ENCODE measurements around the gene FOLR3. TPM values are rescaled to one million over a fixed set of nuclear protein-coding genes. Genes with fewer than 3 reads are reported as not detected.
A peak's percentile ranks its signal among the peaks of the same experiment; 100 is the strongest.

The FOLR3 gene
- total and polyA plus RNA-seq, 9 of the 15 experiments (the other 6 are each of a cell fraction or from before 2014, with no cell fraction given), result not detected

GRCh38 chr11:72102946-72103753, 32.4 kb upstream of the FOLR3 start, which contains the start of gene LAMTOR1 (continued):
- TF ChIP-seq ZNF217 (CRISPR knock-in tag; IDR thresholded peaks at IDR 0.05), result no peak
- no peak for TF ChIP-seq SNAPC5 (CRISPR knock-in tag; IDR thresholded peaks at IDR 0.05)
- TF ChIP-seq MXI1 (IDR thresholded peaks at IDR 0.05; ENCODE audit: low read depth, low read length), result 0 out of 2 replicates have a peak, but pooled peaks have one; percentile 17
- TF ChIP-seq ZNF354B (CRISPR knock-in tag; IDR thresholded peaks at IDR 0.05), result no peak
- TF ChIP-seq RAD21 (CRISPR knock-in tag; conservative IDR thresholded peaks at IDR 0.05 in 1 of 2, IDR thresholded peaks at IDR 0.05 in 1 of 2), result peak in 1 of 2 experiments; percentile 32; a peak in 3 of 4 replicates
- TF ChIP-seq EWSR1 (IDR thresholded peaks at IDR 0.05; ENCODE audit: borderline replicate concordance, low read depth, partially characterized antibody), result no peak
- TF ChIP-seq ZNF778 (CRISPR knock-in tag; IDR thresholded peaks at IDR 0.05), result no peak
- TF ChIP-seq SAFB2 (IDR thresholded peaks at IDR 0.05; ENCODE audit: borderline replicate concordance, low read depth, low read length, severe bottlenecking), result no peak
- TF ChIP-seq SOX6 (IDR thresholded peaks at IDR 0.05), result peak; percentile 57; the same call in 1 of the 2 replicates
- TF ChIP-seq MAX (CRISPR knock-in tag; IDR thresholded peaks at IDR 0.05), result peak; percentile 91
- TF ChIP-seq TAF7 (tag; IDR thresholded peaks at IDR 0.05), result peak; percentile 64
- no peak for TF ChIP-seq MAFK (IDR thresholded peaks at IDR 0.05; ENCODE audit: low read length)
- no peak for TF ChIP-seq FOXM1 (IDR thresholded peaks at IDR 0.05; ENCODE audit: low read depth)
- TF ChIP-seq FOXM1 (CRISPR knock-in tag; IDR thresholded peaks at IDR 0.05; ENCODE audit: low read depth), result peak; percentile 60; the same call in 1 of the 2 replicates
- peak; percentile 95 for TF ChIP-seq ZNF589 (CRISPR knock-in tag; IDR thresholded peaks at IDR 0.05; ENCODE audit: low read depth)
- TF ChIP-seq, protein P1, sequence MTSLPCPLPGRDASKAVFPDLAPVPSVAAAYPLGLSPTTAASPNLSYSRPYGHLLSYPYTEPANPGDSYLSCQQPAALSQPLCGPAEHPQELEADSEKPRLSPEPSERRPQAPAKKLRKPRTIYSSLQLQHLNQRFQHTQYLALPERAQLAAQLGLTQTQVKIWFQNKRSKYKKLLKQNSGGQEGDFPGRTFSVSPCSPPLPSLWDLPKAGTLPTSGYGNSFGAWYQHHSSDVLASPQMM (CRISPR knock-in tag; IDR thresholded peaks at IDR 0.05), result no peak
- TF ChIP-seq ZNF668 (CRISPR knock-in tag; IDR thresholded peaks at IDR 0.05), result peak; percentile 76; the same call in 1 of the 2 replicates
- peak; percentile 39 for TF ChIP-seq MXD1 (CRISPR knock-in tag; IDR thresholded peaks at IDR 0.05; ENCODE audit: borderline replicate concordance, poor library complexity, severe bottlenecking)
- TF ChIP-seq ZNF140 (CRISPR knock-in tag; IDR thresholded peaks at IDR 0.05), result no peak
- TF ChIP-seq, protein P2, sequence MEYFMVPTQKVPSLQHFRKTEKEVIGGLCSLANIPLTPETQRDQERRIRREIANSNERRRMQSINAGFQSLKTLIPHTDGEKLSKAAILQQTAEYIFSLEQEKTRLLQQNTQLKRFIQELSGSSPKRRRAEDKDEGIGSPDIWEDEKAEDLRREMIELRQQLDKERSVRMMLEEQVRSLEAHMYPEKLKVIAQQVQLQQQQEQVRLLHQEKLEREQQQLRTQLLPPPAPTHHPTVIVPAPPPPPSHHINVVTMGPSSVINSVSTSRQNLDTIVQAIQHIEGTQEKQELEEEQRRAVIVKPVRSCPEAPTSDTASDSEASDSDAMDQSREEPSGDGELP (CRISPR knock-in tag; IDR thresholded peaks at IDR 0.05; ENCODE audit: borderline replicate concordance), result peak; percentile 81
- TF ChIP-seq ZKSCAN1 (IDR thresholded peaks at IDR 0.05; ENCODE audit: low read depth, low read length), result no peak
